Loucy (cell line): Measurements from ENCODE around the gene PTPRN2.

ENCODE experiments used
- H2AFZ ChIP-seq: fragments of 200-600 bp; sonication (generic); 2 replicates; pipeline ENCODE4 v1.6.0; 2016; ENCODE audit warnings: antibody characterized with exemption, mild to moderate bottlenecking, low read length, moderate library complexity
- H3F3A ChIP-seq: fragments of 200-600 bp; 2 replicates; pipeline ENCODE4 v1.6.0; 2016; ENCODE audit warnings: antibody characterized with exemption, low read depth, mild to moderate bottlenecking
- H3K27me3 ChIP-seq: fragments of 200-600 bp; sonication (generic); 2 replicates; pipeline ENCODE4 v1.6.1; 2014; ENCODE audit warnings: low read length, mild to moderate bottlenecking; ENCODE audit not compliant: insufficient read depth, poor library complexity, severe bottlenecking
- H3K36me3 ChIP-seq: fragments of 200-600 bp; sonication (generic); 2 replicates; pipeline ENCODE4 v1.6.1; 2016; ENCODE audit warnings: low read length; ENCODE audit not compliant: insufficient read depth
- H3K4me1 ChIP-seq: fragments of 200-600 bp; sonication (generic); 2 replicates; pipeline ENCODE4 v1.5.1; 2014; ENCODE audit warnings: low read length, mild to moderate bottlenecking; ENCODE audit not compliant: insufficient read depth, poor library complexity, severe bottlenecking
- H3K4me2 ChIP-seq: fragments of 200-600 bp; sonication (generic); 2 replicates; pipeline ENCODE4 v1.6.0; 2014; ENCODE audit warnings: antibody characterized with exemption, low read length, low read depth, mild to moderate bottlenecking; ENCODE audit not compliant: poor library complexity, severe bottlenecking
- H3K4me3 ChIP-seq: fragments of 200-600 bp; sonication (generic); 2 replicates; pipeline ENCODE4 v1.5.1; 2014; ENCODE audit warnings: low read length, mild to moderate bottlenecking, mixed read lengths; ENCODE audit not compliant: poor library complexity, severe bottlenecking
- H3K79me2 ChIP-seq: fragments of 200-600 bp; sonication (generic); 2 replicates; pipeline ENCODE4 v1.6.1; 2014; ENCODE audit warnings: low read length; ENCODE audit not compliant: insufficient read depth
- H3K9ac ChIP-seq: fragments of 200-600 bp; sonication (generic); 2 replicates; pipeline ENCODE4 v1.6.0; 2014; ENCODE audit warnings: mild to moderate bottlenecking, low read depth, low read length, moderate library complexity; ENCODE audit not compliant: poor library complexity, severe bottlenecking
- H3K9me2 ChIP-seq: fragments of 200-600 bp; sonication (generic); replicated peaks from 2 replicates; pipeline ENCODE4 v1.6.1; 2016; ENCODE audit warnings: low read depth, low read length, mixed read lengths
- H3K9me3 ChIP-seq: fragments of 200-600 bp; sonication (generic); 2 replicates; pipeline ENCODE4 v1.6.1; 2014; ENCODE audit warnings: mild to moderate bottlenecking, antibody characterized with exemption, low read length, low read depth; ENCODE audit not compliant: insufficient read depth
- H4K20me1 ChIP-seq: fragments of 200-600 bp; sonication (generic); 2 replicates; pipeline ENCODE4 v1.6.0; 2014; ENCODE audit warnings: antibody characterized with exemption, low read length, mild to moderate bottlenecking; ENCODE audit not compliant: insufficient read depth, poor library complexity, severe bottlenecking
- EZH2phosphoT487 ChIP-seq: fragments of 200-600 bp; IDR thresholded peaks from 2 replicates; pipeline ENCODE4 v1.6.1; 2018; ENCODE audit warnings: antibody characterized with exemption, mild to moderate bottlenecking, moderate library complexity, borderline replicate concordance
- TF ChIP-seq, protein P1 (sequence below): fragments of 200-600 bp; sonication (generic); conservative IDR thresholded peaks from 2 replicates; pipeline ENCODE4 v1.5.1; 2014; ENCODE audit warnings: mild to moderate bottlenecking, antibody characterized with exemption, low read length

The PTPRN2 gene

DNA sequence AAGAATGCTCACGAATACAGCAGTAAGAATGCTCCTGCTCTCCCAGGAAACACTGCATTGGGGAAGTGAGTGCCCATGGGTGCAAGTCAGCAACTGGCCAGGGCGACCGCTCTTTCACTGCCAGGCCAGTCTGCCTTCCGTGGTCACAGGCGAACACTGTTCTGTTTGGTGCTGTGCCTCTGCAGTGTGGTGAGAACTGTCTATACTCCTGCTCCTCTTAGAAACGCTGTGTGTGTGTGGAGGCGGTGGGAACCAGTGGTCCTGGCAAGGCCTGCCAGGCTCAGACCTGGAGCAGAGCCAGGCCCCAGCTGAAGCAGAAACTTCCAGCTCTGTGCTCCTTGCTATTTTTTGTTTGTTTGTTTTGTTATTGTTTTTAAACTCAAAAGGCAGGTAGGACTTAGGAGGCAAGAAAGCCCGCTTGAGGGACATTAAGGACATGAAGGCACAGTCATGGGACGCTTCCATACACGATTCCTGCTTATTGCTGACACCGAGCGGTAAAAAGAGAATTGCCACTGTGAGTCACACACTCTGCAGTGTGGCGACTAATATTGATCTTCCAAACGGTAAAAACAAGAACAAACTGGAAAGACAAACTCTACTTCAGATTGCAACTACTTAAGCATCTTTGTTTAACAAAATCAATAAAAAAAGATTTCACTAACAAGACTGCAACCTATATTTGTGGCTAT is 820.0 kb downstream of the PTPRN2 start:
- Histone ChIP-seq H3K4me1 (no peaks in the 10 kb centered on the region), H3K4me2 (no peak overlapping the region), H2AFZ (no peak overlapping the region), H3K4me3 (no peak overlapping the region), H3K9ac (no peak overlapping the region), H3K79me2 (no peaks in the 10 kb centered on the region), H3F3A (no peaks in the 10 kb centered on the region), H3K27me3 (no peaks in the 10 kb centered on the region), H3K9me3 (peaks cover 14% of the 10 kb centered on the region; the same call in 1 of the 2 replicates), H4K20me1 (no peaks in the 10 kb centered on the region), H3K9me2 (no peaks in the 10 kb centered on the region), H3K36me3 (no peaks in the 10 kb centered on the region)
- TF ChIP-seq EZH2phosphoT487: no peak
- TF ChIP-seq, protein P1, sequence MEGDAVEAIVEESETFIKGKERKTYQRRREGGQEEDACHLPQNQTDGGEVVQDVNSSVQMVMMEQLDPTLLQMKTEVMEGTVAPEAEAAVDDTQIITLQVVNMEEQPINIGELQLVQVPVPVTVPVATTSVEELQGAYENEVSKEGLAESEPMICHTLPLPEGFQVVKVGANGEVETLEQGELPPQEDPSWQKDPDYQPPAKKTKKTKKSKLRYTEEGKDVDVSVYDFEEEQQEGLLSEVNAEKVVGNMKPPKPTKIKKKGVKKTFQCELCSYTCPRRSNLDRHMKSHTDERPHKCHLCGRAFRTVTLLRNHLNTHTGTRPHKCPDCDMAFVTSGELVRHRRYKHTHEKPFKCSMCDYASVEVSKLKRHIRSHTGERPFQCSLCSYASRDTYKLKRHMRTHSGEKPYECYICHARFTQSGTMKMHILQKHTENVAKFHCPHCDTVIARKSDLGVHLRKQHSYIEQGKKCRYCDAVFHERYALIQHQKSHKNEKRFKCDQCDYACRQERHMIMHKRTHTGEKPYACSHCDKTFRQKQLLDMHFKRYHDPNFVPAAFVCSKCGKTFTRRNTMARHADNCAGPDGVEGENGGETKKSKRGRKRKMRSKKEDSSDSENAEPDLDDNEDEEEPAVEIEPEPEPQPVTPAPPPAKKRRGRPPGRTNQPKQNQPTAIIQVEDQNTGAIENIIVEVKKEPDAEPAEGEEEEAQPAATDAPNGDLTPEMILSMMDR: no peak

DNA sequence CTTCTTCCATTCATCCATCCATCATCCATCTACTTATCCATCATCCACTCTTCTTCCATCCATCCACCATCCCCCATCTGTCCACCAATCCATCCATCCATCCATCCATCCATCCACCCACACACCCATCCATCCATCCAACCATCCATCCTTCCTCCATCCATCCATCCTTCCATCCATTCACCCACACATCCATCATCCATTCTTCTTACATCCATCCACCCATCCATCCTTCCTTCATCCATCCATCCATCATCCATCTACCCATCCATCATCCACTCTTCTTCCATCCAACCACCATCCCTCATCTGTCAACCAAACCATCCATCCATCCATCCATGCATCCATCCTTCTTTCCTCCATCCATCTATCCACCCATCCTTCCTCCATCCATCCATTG is 821.5 kb downstream of the PTPRN2 start:
- Histone ChIP-seq H3K4me2 (no peak overlapping the region), H3F3A (no peaks in the 10 kb centered on the region), H3K27me3 (no peaks in the 10 kb centered on the region)

DNA sequence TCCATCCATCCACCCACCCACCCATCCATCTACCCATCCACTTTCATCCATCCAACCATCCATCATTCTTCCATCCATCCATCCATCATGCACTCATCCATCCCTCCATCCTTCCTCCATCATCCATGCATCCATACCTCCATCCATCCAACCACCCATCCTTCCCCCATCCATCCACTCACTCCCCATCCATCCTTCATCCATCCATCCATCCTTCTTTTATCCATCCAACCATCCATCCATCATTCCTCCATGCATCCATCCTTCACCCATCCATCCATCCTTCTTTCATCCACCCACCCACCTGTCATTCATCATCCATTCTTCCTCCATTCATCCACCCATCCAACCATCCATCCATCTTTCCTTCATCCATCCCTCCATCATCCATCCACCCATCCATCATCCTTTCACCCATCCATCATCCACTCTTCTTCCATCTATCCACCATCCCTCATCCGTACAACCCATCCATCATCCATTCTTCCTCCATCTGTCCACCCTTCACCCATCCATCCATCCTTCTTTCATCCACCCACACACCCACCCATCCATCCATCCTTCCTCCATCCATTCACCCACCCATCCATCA is 822.6 kb downstream of the PTPRN2 start:
- H4K20me1 ChIP-seq: no peaks in the 10 kb centered on the region

More for the DNA sequence above, 821.5 kb downstream of the PTPRN2 start:
- no peak for TF ChIP-seq EZH2phosphoT487
- TF ChIP-seq, protein P1: no peak
- no peak overlapping the region for H3K4me3 ChIP-seq
- no peaks in the 10 kb centered on the region for H3K9me2 ChIP-seq
- no peaks in the 10 kb centered on the region for H3K79me2 ChIP-seq
- no peaks in the 10 kb centered on the region for H3K4me1 ChIP-seq
- H3K9ac ChIP-seq: no peak overlapping the region
- no peaks in the 10 kb centered on the region for H4K20me1 ChIP-seq
- H3K36me3 ChIP-seq: no peaks in the 10 kb centered on the region
- no peak overlapping the region for H2AFZ ChIP-seq
- peaks cover 12% of the 10 kb centered on the region; the same call in 1 of the 2 replicates for H3K9me3 ChIP-seq

More for the DNA sequence above, 822.6 kb downstream of the PTPRN2 start:
- Histone ChIP-seq H3K4me3 (no peak overlapping the region), H3K4me2 (no peak overlapping the region), H3K9me2 (no peaks in the 10 kb centered on the region), H2AFZ (no peak overlapping the region), H3K27me3 (no peaks in the 10 kb centered on the region), H3K79me2 (no peaks in the 10 kb centered on the region), H3K4me1 (no peaks in the 10 kb centered on the region), H3K9me3 (peaks cover 9% of the 10 kb centered on the region; the same call in 1 of the 2 replicates), H3K9ac (no peak overlapping the region), H3F3A (no peaks in the 10 kb centered on the region), H3K36me3 (no peaks in the 10 kb centered on the region)
- TF ChIP-seq, protein P1: no peak
- no peak for TF ChIP-seq EZH2phosphoT487
